Right ventricle myocardium inferior (tissue), 1 donor: Measurements from ENCODE around the gene MORN3. TPM values are rescaled to one million over a fixed set of nuclear protein-coding genes. Genes with fewer than 3 reads are reported as not detected.
A peak's percentile ranks its signal among the peaks of the same experiment; 100 is the strongest.
"Not testable (repeated sequence)": the region's sequence is repeated elsewhere in the genome, so short reads cannot be mapped to it uniquely, and the experiment has no call there.

ENCODE experiments used
- ATAC-seq: fragments of 200-7000 bp; cut with Tn5 transposase; one replicate; pipeline ENCODE4 v1.9.1; 2020; ENCODE audit warnings: mild to moderate bottlenecking, moderate library complexity
- DNase-seq: peaks from one replicate; pipeline ENCODE4 v3.0.0; 2021; ENCODE audit errors: missing footprints
- intact Hi-C: fragments of 100-400 bp; cut with DNase I; formaldehyde crosslinking; loops from one replicate; pipeline ENCODE4 v1.11.0; 2022
- total RNA-seq: library from RNA; stranded (reverse); fragmentation: NEBNext Ultra II Directional; extraction: Animal tissue kit (Norgen Biotek cat#: 25700); gene quantifications from one replicate; pipeline ENCODE4 v1.2.1, GENCODE V29; 2021
- donor health status: DM: no; HTN: yes; CAD: no; lungs with severe emphysema.

The MORN3 gene
- total RNA-seq, 1 donor from 2014 or later: 0.11 TPM

DNA sequence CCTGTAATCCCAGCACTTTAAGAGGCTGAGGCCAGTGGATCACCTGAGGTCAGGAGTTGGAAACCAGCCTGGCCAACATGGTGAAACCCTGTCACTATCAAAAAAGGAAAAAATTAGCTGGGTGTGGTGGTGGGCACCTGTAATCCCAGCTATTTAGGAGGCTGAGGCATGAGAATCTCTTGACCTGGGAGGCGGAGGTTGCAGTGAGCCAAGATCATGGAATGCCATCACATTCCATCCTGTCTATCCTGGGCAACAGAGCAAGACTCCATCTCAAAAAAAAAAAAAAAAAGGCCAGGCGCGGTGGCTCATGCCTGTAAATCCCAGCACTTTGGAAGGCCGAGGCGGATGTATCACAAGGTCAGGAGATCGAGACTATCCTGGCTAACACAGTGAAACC, 28.4 kb upstream of the MORN3 start:
- not testable (repeated sequence) for DNase-seq, ATAC-seq
- intact Hi-C loops: loop anchor here (1.0 to 10.0 kb wide), 3 partner anchors 75 to 187 kb away; partner anchors contain the start of gene PSMD9

GRCh38 chr12:121697093-121697698, 27.7 kb upstream of the MORN3 start:
- intact Hi-C loops: loop anchor here (1.0 to 10.0 kb wide), 3 partner anchors 76 to 188 kb away; partner anchors contain the start of gene PSMD9
- DNase-seq (no peak), ATAC-seq (no peak)

GRCh38 chr12:121693155-121693687, 23.8 kb upstream of the MORN3 start:
- intact Hi-C loops: loop anchor here (10.0 kb wide), 1 partner anchor 192 kb away; the partner anchor contains the start of gene PSMD9
- ATAC-seq: peak; percentile 62
- DNase-seq: no peak

DNA sequence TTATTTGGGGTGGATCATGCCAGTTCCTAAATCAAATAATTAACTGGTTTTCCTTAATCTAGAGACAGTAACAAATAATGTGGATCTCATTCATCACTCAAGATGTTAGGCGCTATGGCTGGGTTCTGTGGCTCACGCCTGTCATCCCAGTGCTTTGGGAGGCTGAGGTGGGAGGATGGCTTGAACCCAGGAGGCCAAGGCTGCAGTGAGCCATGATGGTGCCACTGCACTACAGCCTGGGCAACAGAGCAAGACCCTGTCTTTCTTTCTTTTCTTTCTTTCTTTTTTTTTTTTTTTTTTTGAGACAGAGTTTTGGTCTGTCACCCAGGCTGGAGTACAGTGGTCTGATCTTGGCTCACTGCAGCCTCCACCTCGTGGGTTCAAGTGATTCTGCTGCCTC, 23.3 kb upstream of the MORN3 start:
- not testable (repeated sequence) for ATAC-seq, DNase-seq
- intact Hi-C loops: loop anchor here (10.0 kb wide), 1 partner anchor 192 kb away; the partner anchor contains the start of gene PSMD9

DNA sequence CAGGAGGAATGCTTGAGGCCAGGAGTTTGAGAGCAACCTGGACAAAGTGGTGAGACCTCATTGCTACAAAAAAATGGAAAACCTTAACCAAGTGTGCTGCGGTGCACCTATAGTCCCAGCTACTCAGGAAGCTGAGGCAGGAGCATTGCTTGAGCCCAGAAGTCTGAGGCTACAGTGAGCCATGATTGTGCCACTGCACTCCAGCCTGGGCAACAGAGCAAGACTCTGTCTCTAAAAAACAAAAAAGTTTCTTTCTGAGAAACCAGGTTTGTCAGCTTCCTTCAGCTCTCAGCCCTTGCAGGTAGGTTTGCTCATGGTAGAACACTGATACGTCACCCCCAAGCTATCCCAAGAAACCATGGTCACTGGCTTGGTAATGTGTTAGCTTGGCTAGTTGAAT, 20.0 kb upstream of the MORN3 start:
- ATAC-seq (no peak), DNase-seq (no peak)
- intact Hi-C loops: loop anchor here (5.0 to 10.0 kb wide), 2 partner anchors 62 to 395 kb away; partner anchors contain the start of genes CAMKK2 and ORAI1

GRCh38 chr12:121688966-121689365, 19.5 kb upstream of the MORN3 start:
- DNase-seq: no peak
- intact Hi-C loops: loop anchor here (5.0 to 10.0 kb wide), 2 partner anchors 62 to 394 kb away; partner anchors contain the start of genes CAMKK2 and ORAI1
- ATAC-seq: no peak

DNA sequence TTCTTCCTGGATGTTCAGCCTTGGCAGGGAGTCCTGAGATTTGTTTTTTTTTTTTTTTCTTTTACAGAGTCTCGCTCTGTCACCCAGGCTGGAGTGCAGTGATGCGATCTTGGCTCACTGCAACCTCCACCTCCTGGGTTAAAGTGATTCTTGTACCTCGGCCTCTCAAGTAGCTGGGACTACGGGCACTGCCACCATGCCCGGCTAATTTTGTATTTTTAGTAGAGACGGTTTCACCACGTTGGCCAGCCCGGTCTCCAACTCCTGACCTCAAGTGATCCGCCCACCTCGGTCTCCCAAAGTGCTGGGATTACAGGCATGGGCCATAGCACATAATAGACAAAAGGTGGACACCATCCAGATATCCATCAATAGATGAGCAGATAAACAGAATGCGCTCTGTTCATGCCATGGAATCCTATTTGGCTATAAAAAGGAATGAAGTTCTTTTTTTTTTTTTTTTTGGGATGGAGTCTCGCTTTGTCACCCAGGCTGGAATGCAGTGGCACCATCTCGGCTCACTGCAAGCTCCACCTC, 10.3 kb upstream of the MORN3 start:
- not testable (repeated sequence) for ATAC-seq, DNase-seq
- intact Hi-C loops: loop anchor here (10.0 kb wide), 1 partner anchor 385 kb away; the partner anchor contains the start of gene CAMKK2

DNA sequence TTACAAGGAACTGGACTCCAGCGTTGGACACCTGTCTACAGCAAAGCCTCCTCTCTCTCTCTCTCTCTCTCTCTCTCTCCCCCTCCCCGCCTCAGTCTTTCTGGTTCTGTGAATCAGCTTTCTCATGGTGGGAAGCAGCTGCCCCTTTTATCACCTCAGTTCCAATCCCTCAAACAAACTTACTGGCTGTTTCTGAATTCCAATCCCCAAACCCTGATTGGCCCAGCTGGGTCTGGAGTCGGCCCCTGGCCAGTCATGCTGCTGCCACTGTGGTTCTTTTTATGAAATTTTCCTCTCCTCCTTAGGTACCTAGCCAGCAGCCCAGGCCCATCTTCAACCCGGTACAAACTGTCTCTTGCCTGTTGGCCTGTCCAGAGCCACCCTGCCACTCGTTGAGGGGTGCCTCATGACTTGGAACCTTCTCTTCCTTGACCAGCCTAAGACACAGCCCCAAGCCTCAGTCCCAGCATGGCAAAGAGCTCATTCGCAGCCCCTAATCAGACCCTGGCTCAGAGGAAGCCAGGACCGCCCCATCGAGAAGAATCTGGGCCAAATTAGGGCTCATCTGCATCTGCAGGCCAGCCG, 9.4 kb upstream of the MORN3 start:
- DNase-seq: no peak
- intact Hi-C loops: no loop called here
- no peak for ATAC-seq

DNA sequence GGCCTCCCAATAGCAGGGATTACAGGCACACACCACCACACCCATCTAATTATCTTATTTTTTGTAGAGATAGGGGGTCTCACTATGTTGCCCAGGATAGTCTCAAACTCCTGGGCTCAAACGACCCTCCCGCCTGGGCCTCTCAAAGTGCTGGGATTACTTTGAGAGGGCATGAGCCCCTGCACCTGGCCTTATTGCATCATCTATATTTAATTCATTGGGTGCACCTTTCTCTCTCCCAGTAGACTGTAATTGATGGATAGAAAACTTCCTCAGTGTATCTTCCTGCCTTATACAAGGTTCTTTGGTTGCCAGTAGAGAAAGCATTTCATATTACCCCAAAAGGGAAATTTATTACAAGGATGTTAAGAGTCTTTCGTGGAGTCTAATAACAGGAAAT, 8.9 kb upstream of the MORN3 start:
- DNase-seq (no peak), ATAC-seq (no peak)
- intact Hi-C loops: no loop called here

DNA sequence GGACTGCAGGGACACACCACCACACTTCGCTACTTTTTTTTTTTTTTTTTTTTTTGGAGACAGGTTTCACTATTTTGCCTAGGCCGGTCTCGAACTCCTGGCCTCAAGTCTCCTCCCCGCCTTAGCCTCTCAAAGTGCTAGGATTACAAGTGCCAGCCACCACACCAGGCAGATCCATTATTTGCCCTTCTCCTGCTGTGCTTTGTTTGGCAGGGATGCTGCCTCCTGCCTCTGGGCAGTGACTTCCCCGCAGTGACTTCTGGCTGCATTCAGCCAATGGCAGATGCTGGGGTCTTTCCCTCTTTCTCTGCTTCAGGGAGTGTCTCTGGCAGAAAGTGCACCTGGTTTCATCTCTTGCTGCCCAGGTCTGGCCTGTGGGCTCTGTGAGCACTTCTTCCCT, 6.7 kb upstream of the MORN3 start:
- intact Hi-C loops: no loop called here
- ATAC-seq (no peak), DNase-seq (no peak)

DNA sequence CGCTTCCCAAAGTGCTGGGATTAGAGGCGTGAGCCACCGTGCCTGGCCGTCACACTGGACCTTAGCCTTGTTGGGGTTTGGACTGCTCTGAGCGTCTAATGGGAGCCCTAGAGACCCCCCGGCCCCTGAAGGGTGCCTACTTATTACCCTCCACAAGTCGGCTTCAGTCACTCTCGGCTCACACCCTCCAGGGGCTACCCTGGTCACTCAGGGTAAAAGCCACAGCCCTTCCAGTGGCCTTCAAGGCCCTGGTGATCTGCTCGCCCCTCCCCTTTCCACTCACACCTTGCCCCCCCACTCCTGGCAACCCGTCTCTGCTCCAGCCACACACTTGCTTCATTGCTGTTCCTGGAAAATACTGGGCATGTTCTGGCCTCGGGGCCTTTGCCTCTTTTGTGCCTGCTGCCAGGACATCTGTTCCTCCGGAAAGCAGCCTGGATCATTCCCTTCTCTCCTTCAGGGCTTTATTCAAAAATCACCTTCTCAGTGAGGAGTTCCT, 3.6 kb upstream of the MORN3 start:
- ATAC-seq (no peak), DNase-seq (no peak)
- intact Hi-C loops: loop anchor here (5.0 kb wide), 1 partner anchor 46 kb away; the partner anchor contains the start of gene ORAI1

DNA sequence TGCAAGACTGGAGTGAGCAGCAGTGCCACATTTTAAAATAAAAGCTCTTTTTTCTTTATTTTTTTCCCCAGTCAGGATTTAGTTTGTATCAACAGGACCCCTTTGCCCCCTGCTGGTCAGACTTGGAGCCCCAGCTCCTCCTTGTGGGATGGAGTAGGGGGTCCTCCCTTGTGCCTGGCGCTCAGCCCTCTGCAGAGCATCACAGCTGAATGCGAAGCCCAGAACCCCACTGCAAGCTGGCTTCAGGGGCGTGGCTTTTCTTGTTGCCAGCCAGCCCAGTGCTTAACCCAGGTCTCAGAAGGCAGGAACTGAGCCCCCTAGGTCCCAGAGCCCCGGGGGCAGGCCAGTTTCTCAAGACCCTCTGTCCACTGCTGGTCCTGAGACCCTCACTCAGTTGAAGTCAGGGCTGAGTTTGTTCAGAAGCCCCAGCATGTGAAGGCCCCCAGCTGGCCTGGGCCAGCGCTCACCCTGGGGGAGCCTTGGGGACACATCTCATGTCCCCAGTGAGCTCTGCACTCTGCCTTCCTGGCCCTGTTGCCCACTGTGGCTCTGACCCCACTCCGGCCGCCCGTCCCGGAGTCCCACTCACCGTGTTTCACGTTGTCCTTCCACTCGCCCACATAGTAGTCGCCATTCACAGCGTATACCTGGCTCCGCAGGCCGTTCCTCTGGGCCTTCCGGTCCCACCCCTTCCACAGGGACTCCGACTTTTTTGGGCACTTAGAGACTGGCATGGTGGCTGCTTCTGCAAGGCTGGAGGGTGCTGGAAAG, 519 bp downstream of the MORN3 start:
- DNase-seq: no peak
- intact Hi-C loops: loop anchor here (5.0 kb wide), 1 partner anchor 117 kb away; no protein-coding TSS in a partner anchor
- no peak for ATAC-seq

GRCh38 chr12:121666829-121667228, 2.6 kb downstream of the MORN3 start:
- ATAC-seq, DNase-seq: not testable (repeated sequence)
- intact Hi-C loops: loop anchor here (5.0 kb wide), 1 partner anchor 115 kb away; no protein-coding TSS in a partner anchor

GRCh38 chr12:121663610-121663929, 5.9 kb downstream of the MORN3 start:
- intact Hi-C loops: no loop called here
- ATAC-seq (no peak), DNase-seq (no peak)

GRCh38 chr12:121661353-121662105, 7.9 kb downstream of the MORN3 start:
- DNase-seq, ATAC-seq, intact Hi-C loops: not testable (repeated sequence)

DNA sequence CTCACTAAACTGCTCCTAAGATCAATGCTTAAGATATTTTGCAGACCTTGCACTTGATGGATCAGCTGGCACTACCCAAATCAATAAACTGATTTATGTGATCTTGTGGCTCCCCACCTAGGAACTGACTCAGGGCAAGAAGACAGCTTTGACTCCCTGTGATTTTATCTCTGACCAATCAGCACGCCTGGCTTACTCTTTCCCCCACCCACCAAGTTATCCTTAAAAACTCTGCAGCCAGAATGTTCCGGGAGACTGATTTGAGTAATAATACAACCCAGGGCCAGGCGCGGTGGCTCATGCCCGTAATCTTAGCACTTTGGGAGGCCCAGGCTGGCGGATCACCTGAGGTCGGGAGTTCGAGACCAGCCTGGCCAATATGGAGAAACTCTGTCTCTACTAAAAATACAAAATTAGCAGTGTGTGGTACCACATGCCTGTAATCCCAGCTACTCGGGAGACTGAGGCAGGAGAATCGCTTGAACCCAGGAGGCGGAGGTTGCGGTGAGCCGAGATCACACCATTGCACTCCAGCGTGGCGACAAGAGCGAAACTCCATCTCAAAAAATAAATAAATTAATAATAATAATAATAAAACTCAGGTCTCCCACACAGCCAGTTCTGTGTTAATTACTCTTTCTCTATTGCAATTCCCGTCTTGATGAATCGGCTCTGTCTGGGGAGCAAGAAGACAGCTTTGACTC, 12.0 kb downstream of the MORN3 start:
- ATAC-seq (no peak), DNase-seq (no peak)
- intact Hi-C loops: no loop called here

DNA sequence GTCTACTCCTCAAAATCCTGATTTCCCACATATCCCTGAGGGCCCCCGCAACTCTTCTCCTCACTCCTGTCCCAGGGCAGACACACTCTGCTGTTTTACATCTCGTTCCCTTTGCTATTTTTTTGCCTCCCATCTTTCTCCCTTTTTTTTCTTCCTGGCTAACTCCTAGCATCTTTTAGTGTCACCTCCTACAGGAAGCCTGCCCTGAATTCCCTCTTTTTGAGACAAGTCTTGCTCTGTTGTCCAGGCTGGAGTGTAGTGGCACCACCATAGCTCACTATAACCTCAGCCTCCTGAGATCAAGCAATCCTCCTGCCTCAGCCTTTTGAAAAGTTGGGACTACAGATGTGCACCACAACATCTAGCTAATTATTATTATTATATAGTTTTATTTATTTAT, 13.3 kb downstream of the MORN3 start:
- no peak for ATAC-seq
- no peak for DNase-seq
- intact Hi-C loops: no loop called here
